H4 (cell line): ENCODE results near the gene CALM3. TPM values are rescaled to one million over a fixed set of nuclear protein-coding genes. Genes with fewer than 3 reads are reported as not detected.

Experiments used
- DNase-seq: peaks from one replicate; pipeline ENCODE4 v3.0.0-alpha.2; 2015; ENCODE audit warnings: low spot score
- total RNA-seq: library from RNA; depleted of rRNA; stranded (reverse); fragments of >200 nt; shearing (Covaris generic); gene quantifications from 2 replicates; pipeline ENCODE4 v1.2.3, GENCODE V29; 2014; rRNA removed

Gene CALM3
- total RNA-seq, 1 experiment from 2014 or later: 166 TPM

GRCh38 chr19:46635920-46636761 lies 35.0 kb downstream of the CALM3 start, which contains the start of gene GNG8:
GNG8 (minus strand) TSS chr19:46636202; CDS start chr19:46634682, 1,520 bp downstream.
- DNase-seq: no peak

- no peak for DNase-seq
Measured at GRCh38 chr19:46637224-46637623, 36.1 kb downstream of the CALM3 start.

GRCh38 chr19:46639358-46640182 lies 38.4 kb downstream of the CALM3 start:
- DNase-seq: peak; percentile 64

GRCh38 chr19:46640656-46641055 lies 39.5 kb downstream of the CALM3 start:
- no peak for DNase-seq

GRCh38 chr19:46644720-46645119 lies 43.6 kb downstream of the CALM3 start:
- no peak for DNase-seq

- DNase-seq: no peak
Measured at GRCh38 chr19:46646402-46646801, 45.3 kb downstream of the CALM3 start.

GRCh38 chr19:46648060-46648960 lies 47.2 kb downstream of the CALM3 start:
- DNase-seq: no peak

- DNase-seq: no peak
Measured at GRCh38 chr19:46648961-46649960, 48.1 kb downstream of the CALM3 start.

GRCh38 chr19:46650445-46650844 lies 49.3 kb downstream of the CALM3 start:
- no peak for DNase-seq

GRCh38 chr19:46654621-46655152 lies 53.6 kb downstream of the CALM3 start:
- no peak for DNase-seq

- no peak for DNase-seq
Measured at GRCh38 chr19:46656541-46656940, 55.4 kb downstream of the CALM3 start.

- DNase-seq: no peak
Measured at GRCh38 chr19:46659151-46660007, 58.2 kb downstream of the CALM3 start.

GRCh38 chr19:46660008-46660517 lies 58.9 kb downstream of the CALM3 start:
- no peak for DNase-seq

Other genes with a start within 250 kb of the CALM3 start
- not detected in 2 replicates for gene CCDC8, start 187.8 kb upstream of the CALM3 start, total RNA-seq
- gene PNMA8C, start 172.4 kb upstream of the CALM3 start, total RNA-seq: not detected in 2 replicates
- gene PNMA8A, start 129.8 kb upstream of the CALM3 start, total RNA-seq: not detected in 2 replicates
- not detected in 2 replicates for gene PNMA8B, start 105.5 kb upstream of the CALM3 start, total RNA-seq
- gene PTGIR, start 23.8 kb downstream of the CALM3 start, total RNA-seq: 0.06 and 0.08 TPM in 2 replicates
- not detected in 2 replicates for gene GNG8, start 34.9 kb downstream of the CALM3 start, total RNA-seq
- gene DACT3, start 59.9 kb downstream of the CALM3 start, total RNA-seq: 0.56 and 0.78 TPM in 2 replicates
- 14.3 and 18.0 TPM in 2 replicates for gene PRKD2, start 115.8 kb downstream of the CALM3 start, total RNA-seq
- 16.2 and 33.4 TPM in 2 replicates for gene FKRP, start 144.7 kb downstream of the CALM3 start, total RNA-seq
- 29.9 and 33.5 TPM in 2 replicates for gene STRN4, start 145.1 kb downstream of the CALM3 start, total RNA-seq
- 159 and 163 TPM in 2 replicates for gene SLC1A5, start 187.3 kb downstream of the CALM3 start, total RNA-seq
- 363 and 394 TPM in 2 replicates for gene AP2S1, start 249.5 kb downstream of the CALM3 start, total RNA-seq